Cerebellar cortex (tissue), 1 donor: Measurements from ENCODE around the gene MYO7A.

Experiments
- DNase-seq: peaks from one replicate; pipeline ENCODE4 v3.0.0-alpha.2; 2015; ENCODE audit warnings: low spot score

Gene MYO7A

DNA sequence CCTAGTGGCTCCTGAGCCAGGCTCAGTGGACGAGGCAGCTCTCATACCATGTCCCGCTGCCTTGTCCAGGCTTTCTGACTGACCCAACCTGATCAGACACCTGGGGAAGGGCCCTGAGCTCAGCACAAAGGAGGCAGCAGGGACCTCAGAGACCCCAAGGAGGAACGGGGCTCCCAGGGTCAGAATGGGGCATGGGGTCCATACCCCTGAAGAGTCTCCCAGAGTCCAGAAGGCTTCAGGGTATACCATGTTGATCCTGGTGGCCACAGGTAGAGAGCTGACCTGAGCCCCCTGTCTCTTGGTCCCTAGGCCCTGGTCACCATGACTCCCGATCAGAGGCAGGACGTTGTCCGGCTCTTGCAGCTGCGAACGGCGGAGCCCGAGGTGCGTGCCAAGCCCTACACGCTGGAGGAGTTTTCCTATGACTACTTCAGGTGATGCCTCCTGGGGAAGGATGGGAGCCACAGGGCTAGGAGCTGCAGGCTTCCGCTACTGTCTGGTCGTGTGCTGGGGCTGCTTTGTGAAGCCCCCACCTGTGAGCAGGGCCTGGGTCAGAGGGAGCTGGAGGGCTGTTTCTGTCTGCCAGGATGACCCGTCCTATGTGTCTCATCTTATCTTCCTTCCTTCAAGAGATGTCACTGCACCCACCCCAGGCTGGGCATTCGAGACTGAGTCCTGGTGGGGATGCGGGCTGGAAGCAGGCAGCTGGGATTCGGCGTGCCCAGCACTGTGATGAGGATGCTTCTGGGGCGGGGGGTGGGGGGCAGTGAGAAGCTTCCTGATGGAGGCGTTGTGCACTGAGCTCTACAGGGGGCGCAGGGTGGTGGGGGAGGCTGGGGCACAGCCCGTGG lies 74.2 kb downstream of the MYO7A start:
- DNase-seq = no peak

DNA sequence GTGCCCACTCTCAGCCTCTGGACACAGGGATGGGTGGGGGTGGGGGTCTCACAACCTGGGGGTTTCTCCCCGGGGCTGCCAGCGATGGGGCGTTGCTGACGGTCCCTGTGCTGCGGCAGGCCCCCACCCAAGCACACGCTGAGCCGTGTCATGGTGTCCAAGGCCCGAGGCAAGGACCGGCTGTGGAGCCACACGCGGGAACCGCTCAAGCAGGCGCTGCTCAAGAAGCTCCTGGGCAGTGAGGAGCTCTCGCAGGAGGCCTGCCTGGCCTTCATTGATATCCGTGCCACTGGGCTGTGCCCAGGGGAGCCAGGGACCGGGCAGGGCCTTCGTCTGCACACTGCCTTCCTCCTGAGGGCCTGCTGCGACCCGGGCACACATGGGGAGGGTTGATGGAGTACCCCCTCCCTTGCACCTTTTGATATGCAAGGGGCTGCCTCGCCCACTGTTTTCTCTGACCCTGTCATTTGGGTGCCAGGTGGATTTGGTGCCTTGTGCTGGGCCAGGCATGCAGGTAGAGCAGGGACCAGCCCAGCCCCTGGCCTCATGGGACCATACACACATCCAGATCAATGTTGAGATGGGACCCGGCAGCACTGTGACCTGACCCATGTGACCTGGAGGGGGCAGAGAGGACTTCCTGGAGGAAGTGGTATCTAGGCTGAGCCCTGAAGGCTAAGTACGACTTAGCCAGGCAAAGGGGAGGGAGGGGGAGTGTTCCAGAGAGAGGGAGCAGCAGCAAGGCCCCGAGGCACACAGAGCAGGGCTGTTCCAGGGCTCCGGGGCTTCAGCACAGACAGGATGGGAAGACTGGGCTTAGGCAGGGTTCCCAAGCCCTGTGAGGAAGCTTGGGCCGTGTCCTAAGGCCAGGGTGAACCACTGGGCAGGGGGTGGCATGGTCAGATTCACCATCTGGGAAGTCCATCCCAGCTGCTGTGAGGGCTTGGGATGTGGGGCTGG lies 75.2 kb downstream of the MYO7A start:
- DNase-seq = no peak

DNA sequence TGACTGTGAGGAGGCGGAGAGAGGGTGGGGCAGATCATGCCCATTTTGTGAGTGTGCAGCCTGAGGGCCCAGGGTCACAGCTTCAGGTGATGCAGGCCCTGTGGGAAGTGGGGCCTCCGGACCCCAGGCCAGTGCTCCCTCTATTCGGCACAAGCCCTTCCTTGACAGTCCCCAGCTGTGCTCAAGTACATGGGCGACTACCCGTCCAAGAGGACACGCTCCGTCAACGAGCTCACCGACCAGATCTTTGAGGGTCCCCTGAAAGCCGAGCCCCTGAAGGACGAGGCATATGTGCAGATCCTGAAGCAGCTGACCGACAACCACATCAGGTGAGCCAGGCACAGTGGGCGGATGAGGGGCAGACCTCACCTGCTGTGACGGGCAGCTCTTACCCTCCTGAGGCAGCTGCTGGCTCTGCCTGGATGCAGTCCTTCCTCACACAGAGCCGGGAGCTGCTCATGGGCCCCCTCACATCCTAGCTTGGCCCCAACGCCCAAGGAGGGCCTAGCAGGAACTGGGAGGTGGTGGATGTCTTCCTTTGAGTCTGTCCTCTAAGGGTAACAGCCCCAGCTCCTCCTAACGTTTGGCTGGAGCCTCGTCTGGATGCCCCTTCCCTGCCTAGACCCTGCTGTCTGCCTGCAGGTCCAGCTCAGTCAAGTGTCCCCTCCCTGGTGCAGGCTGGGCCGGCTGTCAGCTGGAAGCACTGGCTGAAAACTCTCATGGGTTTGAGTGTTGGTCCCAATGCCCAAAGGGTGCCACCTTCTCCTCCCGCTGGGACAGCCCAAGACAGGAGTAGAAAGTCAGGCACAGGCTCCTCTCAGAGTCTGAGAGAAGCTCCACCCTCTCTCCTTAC lies 76.1 kb downstream of the MYO7A start:
- no peak for DNase-seq

DNA sequence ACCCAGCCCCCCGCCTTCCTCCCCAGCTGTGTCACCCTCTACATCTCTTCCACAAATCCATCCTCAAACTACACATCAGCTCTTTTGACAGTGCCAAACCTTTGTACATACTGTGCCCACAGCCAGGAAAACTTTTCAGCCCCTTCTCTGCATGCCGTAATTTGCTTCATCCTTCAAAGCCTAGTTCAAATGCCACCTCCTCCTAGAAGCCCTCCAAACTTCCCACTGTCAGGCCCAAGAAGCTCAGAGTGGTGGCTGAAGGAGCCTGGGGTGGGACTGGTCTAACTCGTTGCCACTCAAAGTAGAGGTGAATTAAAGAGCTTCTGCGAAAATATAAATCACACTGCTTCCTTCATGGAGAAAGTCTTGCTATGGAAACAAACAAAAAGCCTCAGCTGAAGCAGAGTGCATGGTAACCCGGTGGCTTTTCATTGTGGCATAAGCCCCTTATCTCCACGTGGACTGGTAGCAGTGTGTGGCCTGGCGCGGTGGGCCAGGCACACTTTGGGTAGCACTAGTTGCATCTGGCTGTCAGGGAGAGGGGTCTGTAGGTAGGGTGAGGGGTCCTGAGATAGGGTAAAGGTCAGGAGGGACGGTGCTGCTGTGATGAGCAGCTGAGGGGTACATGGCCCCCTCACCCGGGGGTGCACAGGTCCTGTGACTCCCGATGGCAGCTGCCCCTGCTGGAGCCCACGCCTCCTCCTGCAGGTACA lies 76.9 kb downstream of the MYO7A start:
- no peak for DNase-seq

DNA sequence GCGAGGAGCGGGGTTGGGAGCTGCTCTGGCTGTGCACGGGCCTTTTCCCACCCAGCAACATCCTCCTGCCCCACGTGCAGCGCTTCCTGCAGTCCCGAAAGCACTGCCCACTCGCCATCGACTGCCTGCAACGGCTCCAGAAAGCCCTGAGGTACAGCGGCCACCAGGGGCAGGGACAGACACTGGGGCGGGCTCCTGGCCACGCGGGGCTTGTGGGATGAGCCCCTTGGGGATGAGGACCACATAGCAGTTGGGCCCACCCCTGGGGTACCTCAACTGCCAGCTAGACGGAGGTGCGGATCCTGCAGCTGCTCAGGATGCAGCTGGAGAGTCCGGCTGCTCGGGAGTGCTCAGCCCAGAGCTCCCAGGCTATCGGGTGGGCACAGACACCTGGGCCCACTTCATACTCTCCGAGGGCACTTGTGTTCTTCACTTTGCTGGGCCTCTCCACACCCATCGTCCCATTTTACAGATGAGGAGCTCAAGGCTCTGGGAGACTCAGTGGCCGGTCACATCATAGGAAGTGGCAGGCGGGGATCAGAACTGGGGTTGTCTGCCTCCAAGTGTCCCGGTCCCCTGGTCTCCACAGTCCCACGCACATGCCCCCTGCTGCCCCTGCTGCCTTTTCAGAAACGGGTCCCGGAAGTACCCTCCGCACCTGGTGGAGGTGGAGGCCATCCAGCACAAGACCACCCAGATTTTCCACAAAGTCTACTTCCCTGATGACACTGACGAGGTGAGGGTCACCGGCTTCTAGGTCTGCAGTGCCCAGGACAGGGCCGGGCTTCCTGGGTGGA lies 77.6 kb downstream of the MYO7A start:
- DNase-seq = no peak

DNA sequence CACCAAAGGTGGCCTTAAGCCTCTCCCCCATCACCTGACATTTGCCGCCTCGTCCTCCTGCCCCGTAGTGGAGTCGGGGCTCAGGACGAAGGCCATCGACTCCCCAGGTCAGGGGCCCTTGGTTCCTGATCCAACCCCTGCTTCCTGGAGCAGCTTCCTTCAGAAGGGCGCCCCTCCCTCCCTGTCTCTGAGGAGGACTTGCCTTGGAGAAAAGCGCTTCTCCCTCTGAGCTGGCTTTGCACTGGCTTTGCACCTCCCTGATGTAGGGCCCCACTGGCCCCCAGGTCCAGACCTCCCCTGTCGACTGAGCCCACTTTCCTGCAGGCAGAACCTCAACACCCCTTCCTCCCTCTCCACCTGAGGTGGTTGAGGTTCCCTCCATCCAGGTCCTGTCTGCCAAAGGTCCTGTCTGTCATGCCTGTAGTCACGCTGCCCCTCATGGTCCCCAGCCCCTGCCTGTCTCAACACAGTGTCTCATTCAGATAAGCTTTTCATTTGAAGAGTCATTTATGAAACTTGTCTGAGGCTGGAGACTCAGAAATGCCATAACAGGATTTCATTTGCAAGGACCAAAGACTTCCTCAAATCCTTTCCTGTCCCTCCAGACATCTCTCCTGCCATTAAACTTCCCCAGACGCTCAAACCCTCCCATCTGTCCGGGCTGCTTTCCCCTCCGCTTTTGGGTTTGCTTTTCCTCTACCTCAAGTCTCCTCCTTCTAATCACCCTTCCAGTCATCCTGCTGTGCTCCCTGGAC lies 78.4 kb downstream of the MYO7A start:
- DNase-seq = no peak

DNA sequence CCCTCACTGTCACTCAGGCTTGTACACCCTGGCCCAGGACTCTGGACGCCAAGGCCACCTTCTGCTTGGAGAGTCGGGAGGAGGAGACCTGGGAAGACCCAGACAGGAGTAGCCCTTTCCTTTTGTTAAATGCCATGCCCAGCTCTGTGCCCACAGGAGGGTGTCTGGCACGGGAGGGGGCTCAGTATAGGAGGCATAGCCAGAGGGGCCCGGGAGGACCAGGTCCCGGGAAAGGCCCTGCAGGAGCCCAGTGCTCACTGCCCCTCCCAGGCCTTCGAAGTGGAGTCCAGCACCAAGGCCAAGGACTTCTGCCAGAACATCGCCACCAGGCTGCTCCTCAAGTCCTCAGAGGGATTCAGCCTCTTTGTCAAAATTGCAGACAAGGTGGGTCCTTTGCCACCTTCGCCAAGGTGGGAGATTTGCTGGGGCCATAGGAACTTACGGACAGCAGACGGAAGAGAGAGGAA lies 79.0 kb downstream of the MYO7A start:
- no peak for DNase-seq

DNA sequence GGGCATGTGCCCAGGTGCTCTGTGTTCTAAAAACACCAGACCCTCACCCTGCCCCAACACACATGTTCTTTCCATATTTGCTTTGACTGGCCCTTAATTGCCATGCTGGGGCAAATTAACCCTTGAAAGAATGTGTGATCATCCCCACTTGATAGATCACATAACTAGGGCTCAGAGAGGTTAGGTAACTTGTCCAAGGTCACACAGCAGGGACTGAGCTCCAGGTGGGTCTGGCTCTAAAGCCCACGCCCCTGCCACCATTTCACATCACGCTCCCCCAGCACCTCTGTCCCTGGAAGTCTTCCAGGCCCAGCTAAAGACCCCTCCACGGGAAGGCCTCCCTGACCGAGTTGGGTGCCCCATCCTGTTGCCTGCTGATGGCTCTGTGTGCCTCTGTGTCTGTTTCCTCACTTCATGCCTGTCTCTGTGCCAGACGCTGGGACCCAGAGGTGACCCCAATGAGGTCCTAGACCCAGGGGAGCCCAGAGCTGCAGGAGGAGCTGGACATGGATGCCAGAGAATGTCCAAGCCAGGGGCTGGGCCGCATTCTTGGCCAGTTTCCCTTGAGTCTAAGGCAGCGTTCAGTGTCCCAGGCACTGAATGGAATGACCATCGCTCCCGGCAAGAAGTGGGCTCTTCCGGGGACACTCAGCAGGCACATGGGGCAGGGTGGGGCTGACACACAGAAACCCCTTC lies 79.7 kb downstream of the MYO7A start:
- DNase-seq = no peak

DNA sequence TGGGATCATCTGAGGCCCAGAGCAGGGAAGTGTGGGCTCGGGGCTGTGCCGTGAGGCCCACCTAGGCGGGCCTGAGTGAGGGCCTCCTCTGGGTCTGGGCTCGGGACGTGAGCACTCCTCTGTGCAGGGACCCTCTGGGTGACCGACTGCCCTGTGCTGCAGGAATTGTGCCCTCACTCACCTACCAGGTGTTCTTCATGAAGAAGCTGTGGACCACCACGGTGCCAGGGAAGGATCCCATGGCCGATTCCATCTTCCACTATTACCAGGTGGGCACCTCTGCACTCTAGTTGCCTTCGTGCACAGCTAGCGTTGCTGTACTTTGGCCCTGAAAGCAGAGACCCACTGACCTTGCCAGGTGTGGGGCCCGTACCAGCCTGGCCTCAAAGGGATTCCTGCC lies 80.5 kb downstream of the MYO7A start:
- no peak for DNase-seq

DNA sequence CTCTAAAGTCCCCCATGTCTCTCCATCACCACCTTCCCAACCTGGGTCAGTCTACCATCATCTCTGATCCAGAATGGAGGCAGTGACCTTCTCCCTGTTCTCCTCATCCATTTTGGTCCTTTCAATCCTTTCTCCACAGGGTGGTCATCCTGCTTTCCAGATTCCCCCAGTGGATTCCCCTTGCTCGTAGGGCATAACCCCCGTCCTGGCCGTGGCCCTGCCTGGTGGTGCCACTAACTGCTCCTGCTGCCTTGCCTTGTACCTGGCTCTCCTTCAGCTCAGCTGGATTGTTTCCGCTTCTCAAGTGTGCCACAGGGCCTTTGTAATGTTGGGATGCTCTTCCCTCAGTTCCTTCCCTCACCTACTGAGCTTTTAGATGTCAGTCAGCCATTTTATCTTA lies 81.6 kb downstream of the MYO7A start:
- DNase-seq = no peak

DNA sequence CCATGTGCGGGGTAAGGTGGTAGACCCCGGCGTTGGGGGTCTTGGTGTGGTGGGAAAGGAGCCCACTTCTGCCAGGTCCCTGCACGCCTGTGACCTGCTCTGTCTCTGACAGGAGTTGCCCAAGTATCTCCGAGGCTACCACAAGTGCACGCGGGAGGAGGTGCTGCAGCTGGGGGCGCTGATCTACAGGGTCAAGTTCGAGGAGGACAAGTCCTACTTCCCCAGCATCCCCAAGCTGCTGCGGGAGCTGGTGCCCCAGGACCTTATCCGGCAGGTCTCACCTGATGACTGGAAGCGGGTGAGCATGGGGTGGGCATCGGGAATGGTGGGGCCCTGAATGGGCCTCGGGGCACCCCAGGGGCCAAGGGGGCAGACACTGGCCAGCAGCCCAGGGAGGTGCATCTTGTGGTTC lies 83.0 kb downstream of the MYO7A start:
- DNase-seq = no peak

DNA sequence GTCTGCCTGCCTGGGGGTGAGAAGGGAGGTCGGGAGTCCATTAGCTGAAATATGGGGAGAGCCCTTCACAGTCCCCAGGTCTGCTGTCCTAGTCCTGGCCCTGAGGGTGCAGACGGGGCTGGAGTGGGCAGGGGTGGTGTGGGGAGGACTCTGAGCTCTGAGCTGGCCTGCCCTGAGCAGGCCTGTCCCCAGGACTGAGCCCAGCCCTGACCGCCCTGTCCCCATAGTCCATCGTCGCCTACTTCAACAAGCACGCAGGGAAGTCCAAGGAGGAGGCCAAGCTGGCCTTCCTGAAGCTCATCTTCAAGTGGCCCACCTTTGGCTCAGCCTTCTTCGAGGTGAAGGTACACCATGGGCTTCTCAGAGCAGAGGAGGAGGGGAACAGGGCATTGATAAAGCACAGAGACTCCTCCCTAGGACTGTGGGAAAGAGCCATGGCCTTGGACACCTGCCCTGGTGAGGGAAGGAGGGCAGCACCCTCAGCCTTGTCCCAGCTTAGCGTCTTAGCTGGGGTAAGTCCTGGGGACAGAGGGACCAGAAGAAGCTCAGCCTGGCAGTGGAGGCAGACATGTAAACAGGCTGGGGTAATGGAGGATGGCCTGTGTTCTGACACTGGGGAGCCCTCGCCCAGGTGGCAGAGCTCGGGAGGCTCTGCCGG lies 83.7 kb downstream of the MYO7A start:
- DNase-seq = no peak

DNA sequence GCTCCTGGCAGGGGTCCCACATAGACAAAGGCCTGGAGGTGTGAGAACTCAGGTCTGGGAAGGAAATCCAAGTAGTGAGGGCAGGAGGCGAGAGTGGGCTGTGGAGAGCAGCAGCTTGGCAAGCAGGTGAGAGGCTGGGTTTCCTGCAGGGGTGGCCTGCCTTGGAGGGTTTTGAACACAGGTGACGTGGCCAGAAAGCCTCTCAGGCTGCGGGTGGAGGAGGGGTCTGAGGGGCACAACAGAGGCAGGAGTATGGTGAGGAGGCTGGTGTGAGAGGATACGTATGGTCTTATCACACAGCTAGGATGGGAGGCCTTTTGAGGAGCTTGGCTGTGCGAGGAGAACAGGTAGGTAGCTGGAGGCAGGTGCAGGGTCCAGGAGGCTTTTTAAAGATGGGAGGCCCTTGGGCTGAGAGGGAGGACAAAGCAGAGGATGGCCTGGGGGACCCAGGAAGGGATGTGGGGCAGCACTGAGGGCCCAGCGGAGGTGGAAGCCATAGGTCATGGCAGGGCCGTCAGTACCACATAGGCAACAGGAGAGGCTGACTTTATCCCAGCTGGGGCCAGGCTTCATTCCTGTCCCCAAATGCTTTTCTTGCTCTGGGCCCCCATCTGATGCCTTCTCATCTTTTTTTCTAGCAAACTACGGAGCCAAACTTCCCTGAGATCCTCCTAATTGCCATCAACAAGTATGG lies 84.4 kb downstream of the MYO7A start:
- no peak for DNase-seq

DNA sequence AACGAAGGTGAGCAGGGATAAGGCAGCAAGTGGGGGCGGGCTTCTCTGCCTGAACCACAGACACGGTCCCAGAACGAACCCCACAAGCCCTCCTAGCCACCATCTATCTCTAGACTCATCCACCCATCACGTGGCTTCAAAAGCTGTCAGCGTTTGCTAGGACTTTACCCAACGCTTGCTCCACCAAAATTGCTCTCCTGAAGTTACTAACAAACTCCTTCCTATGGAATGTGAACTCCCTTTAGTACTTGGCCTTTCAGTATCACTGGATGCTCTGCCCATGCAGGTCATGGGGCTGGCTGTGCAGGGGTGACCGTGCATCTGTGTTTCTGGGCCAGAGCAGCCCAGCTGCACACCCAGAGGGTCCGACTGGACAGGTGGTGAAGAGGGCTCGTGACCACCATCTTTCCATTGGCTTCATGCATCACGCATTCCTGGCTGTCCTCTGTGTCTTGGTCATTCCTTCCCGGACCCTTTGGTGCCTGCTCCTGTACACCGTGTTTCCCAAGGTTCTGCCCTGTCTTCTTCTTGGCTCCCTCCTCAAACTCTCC lies 85.1 kb downstream of the MYO7A start:
- no peak for DNase-seq

DNA sequence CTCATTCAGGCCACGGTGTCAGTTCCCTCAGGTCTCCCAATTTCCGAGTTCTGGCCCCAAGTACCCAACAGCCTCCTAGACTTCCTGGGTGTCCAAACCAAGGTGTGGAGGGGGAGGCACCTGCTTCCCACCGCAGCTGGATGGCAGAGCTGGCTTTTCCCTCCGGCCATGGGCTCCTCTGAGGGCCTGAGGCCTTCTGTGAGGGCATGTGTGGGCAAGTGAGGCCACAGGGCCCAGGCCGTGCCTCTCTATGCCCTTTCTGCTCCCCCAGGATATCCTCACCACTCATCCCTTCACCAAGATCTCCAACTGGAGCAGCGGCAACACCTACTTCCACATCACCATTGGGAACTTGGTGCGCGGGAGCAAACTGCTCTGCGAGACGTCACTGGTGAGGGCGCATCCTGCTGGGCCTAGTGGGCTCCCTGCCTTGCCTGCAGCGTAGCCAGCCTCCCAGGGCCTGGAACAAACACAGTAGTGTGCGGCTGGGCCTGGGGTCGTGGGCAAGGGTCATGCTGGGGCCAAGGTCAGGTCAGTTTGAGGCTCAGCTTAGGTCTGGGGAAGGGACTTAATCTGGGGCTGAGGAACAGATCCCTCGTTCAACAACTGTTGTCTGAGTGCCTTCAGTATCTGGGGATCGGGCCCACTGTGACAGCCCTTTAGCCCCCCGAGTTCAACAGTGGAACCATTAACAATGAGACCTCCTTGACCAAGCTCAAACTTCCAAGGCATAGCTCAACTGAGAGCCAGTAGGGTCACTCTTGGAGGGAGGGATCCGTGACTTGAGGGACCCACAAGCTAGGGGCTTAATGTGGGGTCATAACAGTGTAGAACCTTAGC lies 85.8 kb downstream of the MYO7A start:
- no peak for DNase-seq

DNA sequence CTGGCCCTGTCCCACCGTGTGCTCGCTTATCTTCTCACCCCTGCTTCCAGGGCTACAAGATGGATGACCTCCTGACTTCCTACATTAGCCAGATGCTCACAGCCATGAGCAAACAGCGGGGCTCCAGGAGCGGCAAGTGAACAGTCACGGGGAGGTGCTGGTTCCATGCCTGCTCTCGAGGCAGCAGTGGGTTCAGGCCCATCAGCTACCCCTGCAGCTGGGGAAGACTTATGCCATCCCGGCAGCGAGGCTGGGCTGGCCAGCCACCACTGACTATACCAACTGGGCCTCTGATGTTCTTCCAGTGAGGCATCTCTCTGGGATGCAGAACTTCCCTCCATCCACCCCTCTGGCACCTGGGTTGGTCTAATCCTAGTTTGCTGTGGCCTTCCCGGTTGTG lies 86.5 kb downstream of the MYO7A start:
- no peak for DNase-seq

DNA sequence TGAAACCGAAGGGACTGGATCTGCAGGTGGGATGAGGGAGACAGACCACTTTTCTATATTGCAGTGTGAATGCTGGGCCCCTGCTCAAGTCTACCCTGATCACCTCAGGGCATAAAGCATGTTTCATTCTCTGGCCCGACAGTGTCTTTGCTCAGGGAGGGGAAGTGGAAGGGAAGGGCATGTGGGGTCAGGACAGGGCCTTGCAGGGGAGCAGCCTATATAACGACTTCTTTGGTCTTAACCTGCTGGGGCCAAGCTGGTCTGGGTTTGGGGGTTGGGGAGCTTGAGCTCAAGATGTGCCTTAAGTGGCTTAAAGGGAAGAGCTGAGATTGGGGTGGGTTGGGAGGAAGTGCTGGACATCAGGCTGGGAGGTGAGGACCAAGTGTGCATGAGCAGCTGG lies 87.1 kb downstream of the MYO7A start:
- no peak for DNase-seq
